ENCODE data around the gene CEP57. TPM values are rescaled to one million over a fixed set of nuclear protein-coding genes. Genes with fewer than 3 reads are reported as not detected.

The CEP57 gene
- total RNA-seq, 1 experiment from 2014 or later = 79.8 TPM

DNA sequence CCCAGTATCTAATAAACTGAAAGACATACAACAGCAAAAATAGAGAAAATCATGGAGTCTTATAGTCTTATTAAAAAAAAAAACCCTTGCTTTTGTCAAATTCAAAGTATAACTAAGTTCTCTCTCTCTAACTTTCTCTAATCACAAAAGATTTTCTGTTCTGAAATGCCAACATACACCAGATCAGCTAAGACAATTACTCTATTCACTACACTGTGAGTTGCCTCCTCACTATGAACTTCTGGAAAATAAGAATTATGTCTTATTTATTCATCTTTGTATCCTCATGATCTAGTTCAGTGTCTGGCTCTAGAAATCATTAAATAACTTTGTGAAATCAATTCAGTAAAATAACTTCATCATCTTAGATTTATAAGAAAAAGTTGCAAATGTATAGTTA lies 13.4 kb upstream of the CEP57 start:
- no peak for DNase-seq (ENCODE audit: low spot score)
- no peaks in the 10 kb centered on the region for H3K9me3 ChIP-seq (ENCODE audit: low read depth, low read length, poor library complexity, severe bottlenecking)
- BruUV-seq (replicated peaks) = no TSS peak
- TF ChIP-seq, protein P1, sequence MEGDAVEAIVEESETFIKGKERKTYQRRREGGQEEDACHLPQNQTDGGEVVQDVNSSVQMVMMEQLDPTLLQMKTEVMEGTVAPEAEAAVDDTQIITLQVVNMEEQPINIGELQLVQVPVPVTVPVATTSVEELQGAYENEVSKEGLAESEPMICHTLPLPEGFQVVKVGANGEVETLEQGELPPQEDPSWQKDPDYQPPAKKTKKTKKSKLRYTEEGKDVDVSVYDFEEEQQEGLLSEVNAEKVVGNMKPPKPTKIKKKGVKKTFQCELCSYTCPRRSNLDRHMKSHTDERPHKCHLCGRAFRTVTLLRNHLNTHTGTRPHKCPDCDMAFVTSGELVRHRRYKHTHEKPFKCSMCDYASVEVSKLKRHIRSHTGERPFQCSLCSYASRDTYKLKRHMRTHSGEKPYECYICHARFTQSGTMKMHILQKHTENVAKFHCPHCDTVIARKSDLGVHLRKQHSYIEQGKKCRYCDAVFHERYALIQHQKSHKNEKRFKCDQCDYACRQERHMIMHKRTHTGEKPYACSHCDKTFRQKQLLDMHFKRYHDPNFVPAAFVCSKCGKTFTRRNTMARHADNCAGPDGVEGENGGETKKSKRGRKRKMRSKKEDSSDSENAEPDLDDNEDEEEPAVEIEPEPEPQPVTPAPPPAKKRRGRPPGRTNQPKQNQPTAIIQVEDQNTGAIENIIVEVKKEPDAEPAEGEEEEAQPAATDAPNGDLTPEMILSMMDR (conservative IDR thresholded peaks at IDR 0.05; ENCODE audit: low read depth, low read length) = no peak
- no peak for TF ChIP-seq EZH2 (IDR thresholded peaks at IDR 0.05; ENCODE audit: borderline replicate concordance, low read depth, low read length, poor library complexity, severe bottlenecking)
- peaks cover 82% of the 10 kb centered on the region for H3K36me3 ChIP-seq (ENCODE audit: insufficient read depth, low read length, poor library complexity, severe bottlenecking)
- CTCF ChIA-PET = no interaction called here
- intact Hi-C loops (cut with micrococcal nuclease; ENCODE audit: unreplicated experiment) = no loop called here
- POLR2A ChIA-PET (ENCODE audit: low non-redundant PET) = no interaction called here
- H3K27me3 ChIP-seq (replicated peaks; ENCODE audit: insufficient read depth, low read depth, low read length, poor library complexity) = no peaks in the 10 kb centered on the region
- no peaks in the 10 kb centered on the region for H3K4me1 ChIP-seq (ENCODE audit: insufficient read depth, low read length, poor library complexity, severe bottlenecking)
- no peak overlapping the region for H3K27ac ChIP-seq (ENCODE audit: low read depth, low read length, poor library complexity, severe bottlenecking)
- no peak overlapping the region for H3K4me3 ChIP-seq (ENCODE audit: low read depth, low read length, poor library complexity, severe bottlenecking)

DNA sequence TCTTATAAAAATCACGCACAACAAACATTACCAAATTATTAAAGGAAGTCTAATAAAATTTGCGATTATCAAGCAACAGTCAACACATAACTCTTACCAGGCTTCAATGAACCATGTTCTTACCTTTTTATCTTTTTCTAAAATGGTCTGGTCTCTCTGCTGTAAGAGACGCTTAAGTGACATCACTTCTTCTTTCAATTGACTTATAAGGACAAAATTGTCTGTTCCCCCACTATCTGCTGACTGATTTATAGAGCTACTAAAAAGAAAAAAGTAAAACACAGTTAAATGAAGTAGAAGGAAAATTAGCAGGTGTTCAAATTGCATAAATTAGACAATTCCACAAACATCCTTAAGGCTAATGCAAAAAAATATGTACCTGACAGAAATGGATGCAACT lies 11.6 kb upstream of the CEP57 start:
- H3K4me1 ChIP-seq (ENCODE audit: insufficient read depth, low read length, poor library complexity, severe bottlenecking) = no peaks in the 10 kb centered on the region
- intact Hi-C loops (cut with micrococcal nuclease; ENCODE audit: unreplicated experiment) = no loop called here
- no peak overlapping the region for H3K27ac ChIP-seq (ENCODE audit: low read depth, low read length, poor library complexity, severe bottlenecking)
- DNase-seq (ENCODE audit: low spot score) = no peak
- CTCF ChIA-PET = no interaction called here
- peaks cover 91% of the 10 kb centered on the region for H3K36me3 ChIP-seq (ENCODE audit: insufficient read depth, low read length, poor library complexity, severe bottlenecking)
- no peaks in the 10 kb centered on the region for H3K27me3 ChIP-seq (replicated peaks; ENCODE audit: insufficient read depth, low read depth, low read length, poor library complexity)
- TF ChIP-seq, protein P1 (conservative IDR thresholded peaks at IDR 0.05; ENCODE audit: low read depth, low read length) = no peak
- no peak for TF ChIP-seq EZH2 (IDR thresholded peaks at IDR 0.05; ENCODE audit: borderline replicate concordance, low read depth, low read length, poor library complexity, severe bottlenecking)
- no peak overlapping the region for H3K4me3 ChIP-seq (ENCODE audit: low read depth, low read length, poor library complexity, severe bottlenecking)
- BruUV-seq (replicated peaks) = no TSS peak
- no peaks in the 10 kb centered on the region for H3K9me3 ChIP-seq (ENCODE audit: low read depth, low read length, poor library complexity, severe bottlenecking)
- POLR2A ChIA-PET (ENCODE audit: low non-redundant PET) = no interaction called here

DNA sequence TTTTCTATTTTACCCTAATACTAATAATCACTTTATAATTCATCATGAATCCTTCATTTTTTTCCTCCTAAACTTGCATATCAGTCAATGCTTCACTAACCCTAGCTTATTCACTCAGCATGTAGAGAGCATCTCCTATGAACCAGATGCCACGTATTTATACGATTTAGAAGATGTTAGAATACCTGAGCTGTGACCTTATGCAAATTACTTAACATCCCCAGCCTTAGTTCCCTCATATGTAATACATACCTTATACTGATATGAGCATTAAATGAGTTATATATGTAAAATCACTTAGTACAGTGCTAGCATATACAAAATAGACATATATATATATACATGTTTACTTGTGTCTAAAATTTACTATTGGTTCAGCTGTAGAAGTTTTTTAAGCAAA lies 9.8 kb upstream of the CEP57 start:
- ChIA-PET CTCF (no interaction called here), POLR2A (ENCODE audit: low non-redundant PET) (no interaction called here)
- Histone ChIP-seq H3K4me3 (ENCODE audit: low read depth, low read length, poor library complexity, severe bottlenecking) (no peak overlapping the region), H3K36me3 (ENCODE audit: insufficient read depth, low read length, poor library complexity, severe bottlenecking) (peaks cover 86% of the 10 kb centered on the region), H3K9me3 (ENCODE audit: low read depth, low read length, poor library complexity, severe bottlenecking) (no peaks in the 10 kb centered on the region), H3K27me3 (replicated peaks; ENCODE audit: insufficient read depth, low read depth, low read length, poor library complexity) (no peaks in the 10 kb centered on the region), H3K4me1 (ENCODE audit: insufficient read depth, low read length, poor library complexity, severe bottlenecking) (no peaks in the 10 kb centered on the region), H3K27ac (ENCODE audit: low read depth, low read length, poor library complexity, severe bottlenecking) (no peak overlapping the region)
- TF ChIP-seq, protein P1 (conservative IDR thresholded peaks at IDR 0.05; ENCODE audit: low read depth, low read length) = no peak
- TF ChIP-seq EZH2 (IDR thresholded peaks at IDR 0.05; ENCODE audit: borderline replicate concordance, low read depth, low read length, poor library complexity, severe bottlenecking) = no peak
- DNase-seq (ENCODE audit: low spot score) = no peak
- no TSS peak for BruUV-seq (replicated peaks)
- intact Hi-C loops (cut with micrococcal nuclease; ENCODE audit: unreplicated experiment) = no loop called here

Measured in A673 (cell line).